Stimulated activated CD4-positive, alpha-beta T cell treated with anti-CD3 and anti-CD28 coated beads, Interleukin-1b, Interleukin-23, amount 100 ng/mL, for 48 hours (primary cell): ENCODE results near the gene IFI44L.

Source experiments
- DNase-seq: peaks from one replicate; pipeline ENCODE4 v3.0.0-alpha.2; 2020

The IFI44L gene

DNA sequence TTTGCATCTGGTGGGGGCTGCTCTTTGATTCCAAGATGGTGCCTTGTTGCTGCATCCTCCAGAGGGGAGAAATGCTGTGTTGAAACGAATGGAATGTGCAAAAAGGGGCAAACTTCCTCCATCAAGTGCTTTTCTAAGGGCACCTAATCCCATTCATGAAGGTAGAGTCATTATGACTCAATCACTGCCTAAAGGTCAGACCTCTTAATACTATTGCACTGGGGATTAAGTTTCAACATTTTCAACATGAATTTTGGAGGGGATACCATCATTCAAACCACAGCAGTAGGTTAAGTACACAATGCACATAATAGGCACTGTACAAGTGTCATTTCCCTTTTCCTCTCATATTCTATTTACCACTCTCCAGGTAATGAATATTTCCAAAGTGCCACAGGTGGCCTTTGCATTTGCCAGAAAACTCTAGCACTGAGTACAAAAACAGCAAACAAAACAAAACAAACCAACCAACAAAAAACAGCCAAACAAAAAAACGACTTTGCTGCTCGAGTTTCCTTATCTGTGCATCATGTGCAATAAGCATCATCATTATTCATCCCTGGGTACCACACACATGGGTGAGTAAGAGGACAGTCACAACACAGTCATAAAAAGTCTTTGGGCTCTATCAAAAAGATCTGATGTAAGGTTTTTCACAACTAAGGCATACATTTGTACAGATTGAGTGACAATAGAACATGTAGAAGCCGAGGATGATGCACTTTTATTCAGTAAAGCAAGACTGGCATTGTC lies 71.9 kb downstream of the IFI44L start:
- DNase-seq = no peak
